K562 (cell line): Measurements from ENCODE around the gene FKBP2. TPM values are rescaled to one million over a fixed set of nuclear protein-coding genes. Genes with fewer than 3 reads are reported as not detected.
A peak's percentile ranks its signal among the peaks of the same experiment; 100 is the strongest.

Experiments
- CEBPB ChIP-seq: fragments of 450-650 bp; IDR thresholded peaks from 2 replicates; pipeline ENCODE4 v1.6.1; 2016; ENCODE audit warnings: missing genetic modification characterization, missing compliant biosample characterization
- CREB1 ChIP-seq, 2 experiments: sonication (generic) in 1 of 2; formaldehyde crosslinking in 1 of 2; IDR thresholded peaks; 2 replicates each; pipeline versions ENCODE4 v1.6.1 to v1.8.0; 2012 to 2022; ENCODE audit warnings: inconsistent platforms in 1 of 2, mild to moderate bottlenecking in 1 of 2, missing genetic modification reagents in 1 of 2, moderate library complexity in 1 of 2
- CSDE1 ChIP-seq, 2 experiments: fragments of 450-650 bp; IDR thresholded peaks; 2 replicates each; pipeline ENCODE4 v1.6.1; 2016; ENCODE audit warnings: mild to moderate bottlenecking in 1 of 2
- HIVEP1 ChIP-seq: fragments of 250-450 bp; sonication (Bioruptor Pico); IDR thresholded peaks from 2 replicates; pipeline ENCODE4 v1.4.0; 2020; ENCODE audit warnings: mild to moderate bottlenecking
- MCM5 ChIP-seq: fragments of 450-650 bp; IDR thresholded peaks from 2 replicates; pipeline ENCODE4 v1.6.1; 2016; ENCODE audit warnings: low read depth
- MCM7 ChIP-seq, 2 experiments: fragments of 450-650 bp; IDR thresholded peaks; 2 replicates each; pipeline ENCODE4 v1.6.1; 2016 to 2018
- SIRT6 ChIP-seq: IDR thresholded peaks from one replicate; pipeline ENCODE4 v1.6.1; 2012; ENCODE audit warnings: low read depth, mild to moderate bottlenecking, control low read depth, inconsistent platforms, low read length, moderate library complexity
- SMARCC2 ChIP-seq: fragments of 450-650 bp; IDR thresholded peaks from 2 replicates; pipeline ENCODE4 v1.6.1; 2017; ENCODE audit warnings: antibody characterized with exemption, moderate library complexity, mild to moderate bottlenecking, low read depth
- SMC3 ChIP-seq: conservative IDR thresholded peaks from 2 replicates; pipeline ENCODE4 v1.6.1; 2011; ENCODE audit warnings: low read depth, low read length, improper control_type of control experiment; ENCODE audit not compliant: insufficient read depth
- ZBED1 ChIP-seq: IDR thresholded peaks from 2 replicates; pipeline ENCODE4 v1.6.1; 2014
- ZFPM2 ChIP-seq: fragments of 250-450 bp; sonication (Bioruptor Pico); IDR thresholded peaks from 2 replicates; pipeline ENCODE4 v1.5.1; 2022; ENCODE audit warnings: mild to moderate bottlenecking
- polyA plus RNA-seq, 8 experiments: library from polyadenylated mRNA; depleted of rRNA in 4 of 8; stranded (reverse) in 5 of 8; unstranded in 3 of 8; fragments of >200 nt; fragmentation: Nextera tagmentation in 2 of 8; fragmentation: Illumina TruSeq in 1 of 8; extraction: Ambion mirVana in 2 of 8; extraction: Trizol in 1 of 8; gene quantifications; 2 replicates each; pipeline versions ENCODE4 v1.2.1 to v1.2.3, GENCODE V29; 2011 to 2014; ENCODE audit warnings: inconsistent platforms in 1 of 8, missing spikeins in 1 of 8
- total RNA-seq, 7 experiments: library from RNA; depleted of rRNA in 6 of 7; stranded (reverse); fragments of >200 nt in 6 of 7; fragmentation: Illumina TruSeq in 2 of 7; extraction: Trizol in 2 of 7; gene quantifications; 2 replicates each; pipeline versions ENCODE4 v1.2.1 to v1.2.3, GENCODE V29; 2011 to 2021; ENCODE audit warnings: low replicate concordance in 1 of 7
- TF ChIP-seq, protein P1 (sequence below): IDR thresholded peaks from 2 replicates; pipeline ENCODE4 v1.6.1; 2016; ENCODE audit warnings: missing genetic modification characterization, missing compliant biosample characterization
- TF ChIP-seq, protein P2 (sequence below): fragments of 450-650 bp; IDR thresholded peaks from 2 replicates; pipeline ENCODE4 v1.6.1; 2016; ENCODE audit warnings: mild to moderate bottlenecking
- TF ChIP-seq, protein P3 (sequence below): sonication (generic); formaldehyde crosslinking; IDR thresholded peaks from 2 replicates; pipeline ENCODE4 v1.8.0; 2023; ENCODE audit warnings: mild to moderate bottlenecking, missing genetic modification reagents
- TF ChIP-seq, protein P4 (sequence below), 2 experiments: fragments of 450-650 bp; IDR thresholded peaks; 2 replicates each; pipeline ENCODE4 v1.6.1; 2016
- TF ChIP-seq, protein P5 (sequence below): sonication (generic); formaldehyde crosslinking; IDR thresholded peaks from 2 replicates; pipeline ENCODE4 v1.8.0; 2022; ENCODE audit warnings: mild to moderate bottlenecking, low read depth, missing genetic modification reagents

The FKBP2 gene
- total and polyA plus RNA-seq, 9 of the 15 experiments (the other 6 are each of a cell fraction or from before 2014, with no cell fraction given): 3.5 to 151 (median 58.1) TPM

DNA sequence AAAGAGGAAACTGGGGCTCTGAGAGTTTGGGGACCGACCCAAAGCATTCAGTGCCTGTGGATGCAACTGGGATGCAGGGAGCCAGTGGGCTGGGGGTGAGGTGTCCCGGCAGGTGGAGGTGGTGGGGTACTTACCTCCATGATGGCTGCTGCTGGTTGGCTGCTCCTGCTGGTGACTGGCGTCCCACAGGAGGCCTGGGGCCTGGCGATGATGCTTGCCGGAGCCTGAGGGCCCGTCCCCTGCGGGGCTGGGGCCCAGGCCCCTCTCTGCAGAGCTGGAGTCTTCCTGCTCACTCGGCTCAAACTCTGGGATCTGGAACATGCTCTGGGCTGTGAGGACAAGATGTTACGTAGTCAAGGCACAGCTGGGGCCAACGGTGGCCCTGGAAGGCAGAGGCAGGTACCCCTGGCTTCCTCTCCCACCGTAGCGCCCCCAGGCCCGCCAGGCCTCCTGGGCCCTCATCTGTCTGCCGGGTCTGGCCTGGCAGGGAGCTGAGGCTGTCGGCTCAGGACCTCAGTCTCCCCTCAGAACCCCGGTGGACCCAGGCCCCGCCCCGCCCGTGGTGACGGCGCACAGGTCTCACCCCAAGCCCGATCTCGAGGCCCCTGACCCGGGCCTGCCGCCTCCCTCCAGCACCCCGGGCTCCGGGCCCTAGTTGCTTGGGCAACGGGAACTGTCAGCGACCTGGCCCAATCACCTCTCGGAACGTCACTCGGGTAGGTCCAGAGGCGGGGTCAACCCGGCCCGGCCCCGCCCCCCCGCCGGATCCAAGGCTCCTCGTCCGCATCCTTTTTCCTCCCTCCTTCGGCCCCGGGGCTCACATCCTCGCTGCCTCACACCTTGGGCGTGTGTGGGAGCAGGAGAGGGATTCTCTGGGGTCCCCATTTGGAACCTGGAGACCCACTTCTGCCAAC lies 43.4 kb downstream of the FKBP2 start, which contains the start of gene BAD (continued):
- TF ChIP-seq SIRT6 (no peak), MCM5 (no peak), ZFPM2 (no peak), ZBED1 (no peak), SMC3 (0 out of 2 replicates have a peak, but pooled peaks have one; percentile 2), CREB1 (IDR thresholded peaks at IDR 0.05) (peak; percentile 78), CREB1 (CRISPR knock-in tag; IDR thresholded peaks at IDR 0.05) (peak; percentile 91), SMARCC2 (no peak), CEBPB (tag) (no peak), CSDE1 (IDR thresholded peaks at IDR 0.05) (no peak), HIVEP1 (CRISPR knock-in tag) (no peak), MCM7 (IDR thresholded peaks at IDR 0.05) (no peak)
- TF ChIP-seq, protein P1, sequence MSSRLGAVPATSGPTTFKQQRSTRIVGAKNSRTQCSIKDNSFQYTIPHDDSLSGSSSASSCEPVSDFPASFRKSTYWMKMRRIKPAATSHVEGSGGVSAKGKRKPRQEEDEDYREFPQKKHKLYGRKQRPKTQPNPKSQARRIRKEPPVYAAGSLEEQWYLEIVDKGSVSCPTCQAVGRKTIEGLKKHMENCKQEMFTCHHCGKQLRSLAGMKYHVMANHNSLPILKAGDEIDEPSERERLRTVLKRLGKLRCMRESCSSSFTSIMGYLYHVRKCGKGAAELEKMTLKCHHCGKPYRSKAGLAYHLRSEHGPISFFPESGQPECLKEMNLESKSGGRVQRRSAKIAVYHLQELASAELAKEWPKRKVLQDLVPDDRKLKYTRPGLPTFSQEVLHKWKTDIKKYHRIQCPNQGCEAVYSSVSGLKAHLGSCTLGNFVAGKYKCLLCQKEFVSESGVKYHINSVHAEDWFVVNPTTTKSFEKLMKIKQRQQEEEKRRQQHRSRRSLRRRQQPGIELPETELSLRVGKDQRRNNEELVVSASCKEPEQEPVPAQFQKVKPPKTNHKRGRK: no peak
- TF ChIP-seq, protein P2, sequence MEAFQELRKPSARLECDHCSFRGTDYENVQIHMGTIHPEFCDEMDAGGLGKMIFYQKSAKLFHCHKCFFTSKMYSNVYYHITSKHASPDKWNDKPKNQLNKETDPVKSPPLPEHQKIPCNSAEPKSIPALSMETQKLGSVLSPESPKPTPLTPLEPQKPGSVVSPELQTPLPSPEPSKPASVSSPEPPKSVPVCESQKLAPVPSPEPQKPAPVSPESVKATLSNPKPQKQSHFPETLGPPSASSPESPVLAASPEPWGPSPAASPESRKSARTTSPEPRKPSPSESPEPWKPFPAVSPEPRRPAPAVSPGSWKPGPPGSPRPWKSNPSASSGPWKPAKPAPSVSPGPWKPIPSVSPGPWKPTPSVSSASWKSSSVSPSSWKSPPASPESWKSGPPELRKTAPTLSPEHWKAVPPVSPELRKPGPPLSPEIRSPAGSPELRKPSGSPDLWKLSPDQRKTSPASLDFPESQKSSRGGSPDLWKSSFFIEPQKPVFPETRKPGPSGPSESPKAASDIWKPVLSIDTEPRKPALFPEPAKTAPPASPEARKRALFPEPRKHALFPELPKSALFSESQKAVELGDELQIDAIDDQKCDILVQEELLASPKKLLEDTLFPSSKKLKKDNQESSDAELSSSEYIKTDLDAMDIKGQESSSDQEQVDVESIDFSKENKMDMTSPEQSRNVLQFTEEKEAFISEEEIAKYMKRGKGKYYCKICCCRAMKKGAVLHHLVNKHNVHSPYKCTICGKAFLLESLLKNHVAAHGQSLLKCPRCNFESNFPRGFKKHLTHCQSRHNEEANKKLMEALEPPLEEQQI: no peak
- TF ChIP-seq, protein P3, sequence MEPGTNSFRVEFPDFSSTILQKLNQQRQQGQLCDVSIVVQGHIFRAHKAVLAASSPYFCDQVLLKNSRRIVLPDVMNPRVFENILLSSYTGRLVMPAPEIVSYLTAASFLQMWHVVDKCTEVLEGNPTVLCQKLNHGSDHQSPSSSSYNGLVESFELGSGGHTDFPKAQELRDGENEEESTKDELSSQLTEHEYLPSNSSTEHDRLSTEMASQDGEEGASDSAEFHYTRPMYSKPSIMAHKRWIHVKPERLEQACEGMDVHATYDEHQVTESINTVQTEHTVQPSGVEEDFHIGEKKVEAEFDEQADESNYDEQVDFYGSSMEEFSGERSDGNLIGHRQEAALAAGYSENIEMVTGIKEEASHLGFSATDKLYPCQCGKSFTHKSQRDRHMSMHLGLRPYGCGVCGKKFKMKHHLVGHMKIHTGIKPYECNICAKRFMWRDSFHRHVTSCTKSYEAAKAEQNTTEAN (CRISPR knock-in tag): no peak
- TF ChIP-seq, protein P4, sequence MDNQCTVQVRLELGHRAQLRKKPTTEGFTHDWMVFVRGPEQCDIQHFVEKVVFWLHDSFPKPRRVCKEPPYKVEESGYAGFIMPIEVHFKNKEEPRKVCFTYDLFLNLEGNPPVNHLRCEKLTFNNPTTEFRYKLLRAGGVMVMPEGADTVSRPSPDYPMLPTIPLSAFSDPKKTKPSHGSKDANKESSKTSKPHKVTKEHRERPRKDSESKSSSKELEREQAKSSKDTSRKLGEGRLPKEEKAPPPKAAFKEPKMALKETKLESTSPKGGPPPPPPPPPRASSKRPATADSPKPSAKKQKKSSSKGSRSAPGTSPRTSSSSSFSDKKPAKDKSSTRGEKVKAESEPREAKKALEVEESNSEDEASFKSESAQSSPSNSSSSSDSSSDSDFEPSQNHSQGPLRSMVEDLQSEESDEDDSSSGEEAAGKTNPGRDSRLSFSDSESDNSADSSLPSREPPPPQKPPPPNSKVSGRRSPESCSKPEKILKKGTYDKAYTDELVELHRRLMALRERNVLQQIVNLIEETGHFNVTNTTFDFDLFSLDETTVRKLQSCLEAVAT (IDR thresholded peaks at IDR 0.05): no peak
- TF ChIP-seq, protein P5, sequence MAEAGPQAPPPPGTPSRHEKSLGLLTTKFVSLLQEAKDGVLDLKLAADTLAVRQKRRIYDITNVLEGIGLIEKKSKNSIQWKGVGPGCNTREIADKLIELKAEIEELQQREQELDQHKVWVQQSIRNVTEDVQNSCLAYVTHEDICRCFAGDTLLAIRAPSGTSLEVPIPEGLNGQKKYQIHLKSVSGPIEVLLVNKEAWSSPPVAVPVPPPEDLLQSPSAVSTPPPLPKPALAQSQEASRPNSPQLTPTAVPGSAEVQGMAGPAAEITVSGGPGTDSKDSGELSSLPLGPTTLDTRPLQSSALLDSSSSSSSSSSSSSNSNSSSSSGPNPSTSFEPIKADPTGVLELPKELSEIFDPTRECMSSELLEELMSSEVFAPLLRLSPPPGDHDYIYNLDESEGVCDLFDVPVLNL (CRISPR knock-in tag): no peak
